Testis (tissue), 2 donors: Measurements from ENCODE around the gene HIF1A.

Experiments used
- CTCF ChIP-seq, 3 experiments: fragments of 450-650 bp in 2 of 3; fragments of 200-600 bp in 1 of 3; sonication (generic) in 1 of 3; IDR thresholded peaks; one replicate each; pipeline ENCODE4 v1.5.1; 2016 to 2019; ENCODE audit warnings: antibody characterized with exemption in 3 of 3, mild to moderate bottlenecking in 2 of 3, moderate library complexity in 1 of 3
- POLR2A ChIP-seq: fragments of 450-650 bp; IDR thresholded peaks from one replicate; pipeline ENCODE4 v1.6.1; 2017; ENCODE audit warnings: antibody characterized with exemption, mild to moderate bottlenecking, moderate library complexity

- TF ChIP-seq CTCF (IDR thresholded peaks at IDR 0.05) (no peak), POLR2A (no peak)
Measured at GRCh38 chr14:61765225-61765943, 70.1 kb downstream of the HIF1A start.
